Astrocyte of the spinal cord (primary cell): ENCODE measurements around the gene BARD1.

Experiments
- DNase-seq: peaks from one replicate; pipeline ENCODE4 v3.0.0; 2011; ENCODE audit warnings: low read depth, low spot score
- H3K4me3 ChIP-seq: 2 replicates; pipeline ENCODE4 v1.5.1; 2011; ENCODE audit warnings: low read depth, mild to moderate bottlenecking, low read length, moderate library complexity
- in situ Hi-C: cut with HindIII; loops from 2 replicates; pipeline ENCODE4 v1.10.0; 2017; ENCODE audit warnings: low sequenced_read_pairs
- TF ChIP-seq, protein P1 (sequence below): IDR thresholded peaks from 2 replicates; pipeline ENCODE4 v1.5.1; 2012; ENCODE audit warnings: low read depth, mild to moderate bottlenecking, low read length, inconsistent platforms

Gene BARD1

DNA sequence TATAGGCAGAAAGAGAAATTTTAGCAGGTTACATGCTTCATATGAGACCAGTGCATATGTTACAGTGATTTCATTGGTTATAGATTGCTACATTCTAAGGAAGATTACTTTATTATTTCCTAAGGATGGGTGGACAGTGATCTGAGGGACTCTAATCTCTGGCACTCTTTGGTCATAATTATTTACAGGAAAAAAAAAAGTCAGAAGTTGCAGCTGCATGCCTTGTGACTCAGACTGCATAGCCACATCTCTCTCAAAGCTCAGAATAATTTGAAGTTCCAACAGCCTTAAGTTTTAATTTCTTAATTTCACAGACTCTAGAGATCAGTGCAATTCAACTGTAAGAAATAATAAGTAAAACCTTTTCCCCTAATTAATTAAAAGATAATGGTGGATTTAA lies 27.1 kb upstream of the BARD1 start:
- H3K4me3 ChIP-seq: no peak overlapping the region
- TF ChIP-seq, protein P1, sequence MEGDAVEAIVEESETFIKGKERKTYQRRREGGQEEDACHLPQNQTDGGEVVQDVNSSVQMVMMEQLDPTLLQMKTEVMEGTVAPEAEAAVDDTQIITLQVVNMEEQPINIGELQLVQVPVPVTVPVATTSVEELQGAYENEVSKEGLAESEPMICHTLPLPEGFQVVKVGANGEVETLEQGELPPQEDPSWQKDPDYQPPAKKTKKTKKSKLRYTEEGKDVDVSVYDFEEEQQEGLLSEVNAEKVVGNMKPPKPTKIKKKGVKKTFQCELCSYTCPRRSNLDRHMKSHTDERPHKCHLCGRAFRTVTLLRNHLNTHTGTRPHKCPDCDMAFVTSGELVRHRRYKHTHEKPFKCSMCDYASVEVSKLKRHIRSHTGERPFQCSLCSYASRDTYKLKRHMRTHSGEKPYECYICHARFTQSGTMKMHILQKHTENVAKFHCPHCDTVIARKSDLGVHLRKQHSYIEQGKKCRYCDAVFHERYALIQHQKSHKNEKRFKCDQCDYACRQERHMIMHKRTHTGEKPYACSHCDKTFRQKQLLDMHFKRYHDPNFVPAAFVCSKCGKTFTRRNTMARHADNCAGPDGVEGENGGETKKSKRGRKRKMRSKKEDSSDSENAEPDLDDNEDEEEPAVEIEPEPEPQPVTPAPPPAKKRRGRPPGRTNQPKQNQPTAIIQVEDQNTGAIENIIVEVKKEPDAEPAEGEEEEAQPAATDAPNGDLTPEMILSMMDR: no peak
- peak; percentile 6 for DNase-seq
- in situ Hi-C loops: no loop called here

DNA sequence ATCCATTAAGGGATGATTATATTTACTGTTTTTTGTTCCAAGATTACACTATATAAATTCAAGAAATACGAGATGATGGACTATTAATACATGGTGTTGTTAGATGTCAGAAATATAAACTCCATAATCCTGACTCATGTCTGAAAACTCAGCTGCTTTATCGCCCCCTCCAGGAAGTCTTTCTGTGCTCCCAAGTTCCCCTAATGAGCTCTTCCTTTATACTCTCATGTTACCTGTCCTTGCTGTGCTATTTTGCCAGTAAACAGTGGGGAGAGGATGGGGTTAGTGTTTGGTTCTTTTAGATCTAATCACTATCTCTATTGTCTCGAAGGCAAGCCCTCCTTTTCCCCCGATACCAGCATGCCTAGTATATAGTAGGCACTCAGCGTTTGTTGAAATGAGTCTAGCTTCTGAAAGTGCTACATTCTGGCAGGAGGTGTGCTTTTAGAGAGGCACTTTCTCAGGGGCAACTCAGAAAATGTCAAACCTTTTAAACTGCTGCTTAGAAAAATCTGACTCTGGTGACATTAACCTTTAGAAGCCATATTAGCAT lies 21.4 kb upstream of the BARD1 start:
- DNase-seq: peak; percentile 25
- TF ChIP-seq, protein P1: peak; percentile 48
- in situ Hi-C loops: no loop called here
- H3K4me3 ChIP-seq: no peak overlapping the region

DNA sequence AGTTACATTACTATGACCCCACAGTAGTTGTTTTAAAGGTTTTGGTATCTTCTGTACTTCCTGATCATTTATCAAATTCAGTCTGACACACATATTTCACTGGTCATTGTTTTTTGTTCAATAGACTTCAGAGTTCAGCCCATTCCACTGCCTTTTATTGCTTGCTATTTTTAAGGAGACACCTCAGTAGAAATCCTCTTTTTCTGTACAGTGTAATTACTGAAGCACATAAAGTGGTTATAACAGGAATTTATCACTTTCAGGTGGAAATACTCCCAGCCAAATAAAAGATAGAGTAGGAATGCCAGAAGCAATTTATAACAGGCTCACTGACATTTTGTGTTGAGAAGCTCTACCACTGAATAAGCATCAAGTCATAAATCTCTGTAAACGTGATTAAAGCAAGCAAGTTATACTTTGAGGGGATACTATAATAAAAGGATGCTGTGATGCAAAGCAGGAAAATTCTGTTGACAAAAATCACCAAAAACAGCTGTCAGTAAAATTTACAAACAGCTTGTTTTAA lies 6.6 kb upstream of the BARD1 start:
- H3K4me3 ChIP-seq: no peak overlapping the region
- TF ChIP-seq, protein P1: no peak
- no peak for DNase-seq
- in situ Hi-C loops: no loop called here

DNA sequence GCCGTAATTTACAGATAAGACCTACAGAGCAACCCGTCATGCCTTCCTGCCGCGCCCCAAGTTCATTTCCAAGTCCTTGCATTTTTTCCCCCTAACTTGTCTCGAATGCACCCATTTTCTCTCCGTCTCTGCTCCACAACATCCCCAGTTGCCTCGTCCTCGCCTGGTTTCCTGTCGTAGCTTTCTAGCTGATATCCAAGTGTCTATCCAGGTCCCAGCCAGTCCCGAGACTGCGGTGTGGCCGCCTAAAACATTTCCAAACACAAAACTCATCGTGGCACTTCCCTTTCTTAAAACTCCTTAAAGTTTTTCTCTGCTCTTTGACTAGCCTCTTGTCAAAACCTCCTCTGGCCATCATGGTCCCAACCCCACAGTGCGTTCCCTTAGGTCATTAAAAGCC lies 1.2 kb upstream of the BARD1 start:
- TF ChIP-seq, protein P1: no peak
- no peak for DNase-seq
- in situ Hi-C loops: no loop called here
- H3K4me3 ChIP-seq: peak overlapping the region; percentile 60

DNA sequence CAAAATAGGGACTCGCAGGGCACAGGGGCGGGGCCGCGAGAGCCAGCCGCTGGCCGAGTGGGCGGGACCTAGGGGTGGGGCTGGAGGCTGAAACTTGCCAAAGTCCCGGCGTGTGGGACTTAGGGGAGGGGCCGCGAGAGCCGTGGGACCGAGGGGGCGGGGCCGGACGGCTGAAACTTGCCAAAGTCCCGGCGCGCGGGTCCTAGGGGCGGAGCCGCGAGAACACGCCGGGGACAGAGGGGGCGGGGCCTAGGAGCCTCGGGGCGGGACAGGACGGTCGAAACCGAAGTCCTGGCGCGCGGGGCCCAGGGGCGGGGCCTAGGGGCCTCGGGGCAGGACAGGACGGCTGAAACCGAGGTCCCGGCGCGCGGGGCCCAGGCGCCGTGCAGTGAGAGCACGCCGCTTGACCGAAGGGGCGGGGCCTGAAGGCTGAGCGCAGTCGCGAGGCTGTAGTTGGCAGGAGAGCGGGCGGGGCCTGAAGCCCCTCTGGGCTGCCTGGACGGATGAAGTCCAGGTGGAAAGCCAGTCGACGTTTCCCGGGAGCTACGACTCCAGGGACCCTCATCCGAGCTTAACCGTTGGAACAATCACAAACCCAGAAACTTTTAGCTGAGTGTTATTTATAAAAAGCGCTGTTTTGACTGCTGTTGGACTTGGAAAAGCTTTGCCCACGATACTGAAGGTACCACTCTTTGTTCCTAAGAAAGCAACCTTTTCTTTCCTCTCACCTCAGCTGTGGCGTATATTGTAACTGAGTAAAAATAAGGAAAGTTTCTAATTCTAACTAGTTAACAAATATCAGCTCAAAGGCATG lies 475 bp upstream of the BARD1 start:
- peak overlapping the region; percentile 91 for H3K4me3 ChIP-seq
- DNase-seq: peak; percentile 100
- TF ChIP-seq, protein P1: no peak
- in situ Hi-C loops: no loop called here

DNA sequence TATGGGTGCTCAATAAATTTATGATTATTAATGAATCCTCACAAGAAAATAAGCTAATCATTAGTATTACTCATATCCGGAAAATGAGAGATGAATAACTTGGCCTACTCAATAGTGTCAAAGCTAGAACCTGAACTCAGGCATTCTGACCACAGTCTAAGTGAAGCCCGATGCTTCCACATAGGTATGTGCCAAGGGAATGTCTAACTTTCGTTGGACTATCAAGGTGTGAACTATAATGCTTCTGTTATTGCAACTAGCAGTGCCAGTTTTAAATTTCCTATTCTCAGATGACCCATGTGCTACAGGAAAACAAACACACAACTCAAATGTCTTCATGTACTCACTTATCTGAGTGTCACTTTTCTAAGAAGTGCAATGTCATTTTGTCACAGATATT lies 1.8 kb downstream of the BARD1 start:
- DNase-seq: no peak
- in situ Hi-C loops: no loop called here

More for the DNA sequence above, 1.8 kb downstream of the BARD1 start:
- TF ChIP-seq, protein P1: no peak
- H3K4me3 ChIP-seq: peak overlapping the region; percentile 91
